ENCODE results near the gene MBNL1.

Gene MBNL1

GRCh38 chr3:152488449-152488848, 219.7 kb downstream of the MBNL1 start:
- DNase-seq (ENCODE audit: low read depth) = no peak

DNA sequence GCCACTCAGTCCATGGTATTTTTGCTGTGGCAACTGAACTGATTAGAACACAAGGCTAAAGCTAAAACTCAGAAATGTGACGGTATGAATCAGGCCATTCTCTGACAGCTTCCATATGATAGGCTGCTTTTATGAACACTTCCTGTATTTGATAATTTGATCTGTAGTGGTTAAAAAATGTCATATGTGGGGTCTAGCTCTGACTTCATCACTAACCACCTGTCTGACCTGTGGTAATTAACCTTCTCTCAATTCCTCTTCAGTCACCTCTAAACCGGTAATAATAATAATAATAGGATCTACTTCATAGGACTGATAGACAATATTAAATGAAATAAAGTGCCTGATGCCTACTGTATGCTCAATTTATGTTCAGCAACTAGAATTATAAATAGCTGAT, 223.2 kb downstream of the MBNL1 start:
- no peak for DNase-seq (ENCODE audit: low read depth)

DNA sequence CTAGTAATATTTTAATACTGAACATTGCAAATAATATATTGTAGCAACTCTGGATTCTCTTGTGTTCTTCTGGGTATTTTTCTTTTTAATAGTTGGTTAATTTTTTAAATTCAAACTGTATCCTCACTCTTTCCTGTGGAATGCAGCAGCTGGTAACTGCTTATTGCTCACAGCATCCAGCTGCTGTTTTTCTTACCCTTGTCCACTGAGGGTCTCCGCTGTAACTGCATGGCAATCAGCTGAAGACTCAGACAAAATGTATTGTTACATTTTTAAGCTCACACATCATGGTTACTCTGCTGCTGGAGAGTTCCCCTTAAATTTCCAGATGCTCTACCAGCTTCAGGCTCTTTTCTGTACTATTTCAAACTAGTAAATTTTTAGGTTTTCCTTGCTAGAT, 227.6 kb downstream of the MBNL1 start:
- no peak for DNase-seq (ENCODE audit: low read depth)

GRCh38 chr3:152496716-152497115, 228.0 kb downstream of the MBNL1 start:
- DNase-seq (ENCODE audit: low read depth) = no peak

- DNase-seq (ENCODE audit: low read depth) = no peak
These were observed 228.7 kb downstream of the MBNL1 start for GRCh38 chr3:152497457-152497856.

DNA sequence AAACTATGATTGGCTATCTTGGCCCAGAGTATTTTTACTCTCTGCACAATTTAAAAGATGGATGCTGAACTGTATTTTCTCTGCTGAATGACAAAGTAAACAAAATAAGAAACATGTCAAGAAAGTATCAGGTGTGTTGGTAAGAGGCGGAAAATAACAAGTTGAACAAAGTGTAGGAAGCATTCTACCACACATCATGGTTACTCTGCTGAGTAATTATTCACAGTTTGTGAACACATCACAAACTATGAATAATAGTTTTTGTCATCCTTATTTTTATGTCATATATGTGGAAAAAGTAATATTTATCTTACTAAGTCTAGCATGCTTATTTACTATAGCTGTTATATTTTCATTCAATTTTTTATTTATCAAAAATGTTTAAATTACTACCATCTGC, 229.2 kb downstream of the MBNL1 start:
- DNase-seq (ENCODE audit: low read depth) = no peak

- no peak for DNase-seq (ENCODE audit: low read depth)
These were observed 231.2 kb downstream of the MBNL1 start for GRCh38 chr3:152499791-152500385.

GRCh38 chr3:152505926-152506325, 237.2 kb downstream of the MBNL1 start:
- no peak for DNase-seq (ENCODE audit: low read depth)

DNA sequence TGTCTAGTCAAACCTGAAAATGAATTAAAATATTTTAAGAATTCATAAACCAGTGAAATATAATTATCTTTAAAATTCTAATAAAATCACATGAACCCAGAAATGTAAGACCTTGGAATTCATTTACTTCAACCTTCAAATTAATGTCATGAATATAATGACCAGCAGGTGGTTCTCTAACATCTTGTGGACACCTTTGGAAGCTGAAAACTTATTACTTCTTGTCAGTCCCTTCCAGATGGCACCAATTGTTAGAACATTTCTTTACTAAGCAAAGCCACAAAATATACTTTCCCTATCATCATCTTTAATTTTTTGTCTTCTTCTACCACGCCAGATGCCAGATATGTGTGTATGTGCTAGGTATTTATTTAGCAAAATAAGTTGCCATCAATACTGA, 240.0 kb downstream of the MBNL1 start:
- no peak for DNase-seq (ENCODE audit: low read depth)

- DNase-seq (ENCODE audit: low read depth) = no peak
These were observed 243.2 kb downstream of the MBNL1 start for GRCh38 chr3:152511904-152512303.

DNA sequence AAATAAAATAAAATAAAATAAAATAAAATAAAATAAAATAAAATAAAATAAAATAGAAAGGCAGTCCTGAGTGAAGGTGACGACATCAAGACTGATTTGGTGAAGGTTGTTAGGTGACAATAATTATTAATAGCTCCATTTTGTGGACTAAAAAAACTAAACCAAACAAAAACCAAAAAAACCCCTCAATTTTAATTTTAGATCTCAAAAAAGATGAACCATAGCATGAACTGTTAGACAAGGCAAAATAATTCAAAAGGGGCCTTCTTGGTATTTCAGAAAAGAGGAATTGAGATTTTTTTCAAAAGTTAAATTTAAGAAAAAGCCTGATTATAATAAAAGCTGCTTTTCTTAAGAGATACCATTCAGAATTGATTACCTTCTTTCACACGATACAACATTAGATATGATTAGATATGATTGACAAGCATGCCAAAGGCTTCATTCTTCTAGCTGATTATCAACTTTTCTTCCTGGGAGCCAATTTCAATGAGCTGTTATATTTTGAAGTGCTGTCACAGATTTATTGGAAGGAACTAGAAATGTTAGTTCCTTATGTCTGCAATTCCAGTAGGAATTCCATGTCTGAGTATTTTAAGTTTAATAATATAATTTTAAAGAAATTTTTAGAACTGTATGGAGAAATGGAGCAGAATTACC, 244.7 kb downstream of the MBNL1 start:
- no peak for DNase-seq (ENCODE audit: low read depth)

Measured in T follicular helper cell (primary cell).